ENCODE measurements around the gene SCNN1A.

DNA sequence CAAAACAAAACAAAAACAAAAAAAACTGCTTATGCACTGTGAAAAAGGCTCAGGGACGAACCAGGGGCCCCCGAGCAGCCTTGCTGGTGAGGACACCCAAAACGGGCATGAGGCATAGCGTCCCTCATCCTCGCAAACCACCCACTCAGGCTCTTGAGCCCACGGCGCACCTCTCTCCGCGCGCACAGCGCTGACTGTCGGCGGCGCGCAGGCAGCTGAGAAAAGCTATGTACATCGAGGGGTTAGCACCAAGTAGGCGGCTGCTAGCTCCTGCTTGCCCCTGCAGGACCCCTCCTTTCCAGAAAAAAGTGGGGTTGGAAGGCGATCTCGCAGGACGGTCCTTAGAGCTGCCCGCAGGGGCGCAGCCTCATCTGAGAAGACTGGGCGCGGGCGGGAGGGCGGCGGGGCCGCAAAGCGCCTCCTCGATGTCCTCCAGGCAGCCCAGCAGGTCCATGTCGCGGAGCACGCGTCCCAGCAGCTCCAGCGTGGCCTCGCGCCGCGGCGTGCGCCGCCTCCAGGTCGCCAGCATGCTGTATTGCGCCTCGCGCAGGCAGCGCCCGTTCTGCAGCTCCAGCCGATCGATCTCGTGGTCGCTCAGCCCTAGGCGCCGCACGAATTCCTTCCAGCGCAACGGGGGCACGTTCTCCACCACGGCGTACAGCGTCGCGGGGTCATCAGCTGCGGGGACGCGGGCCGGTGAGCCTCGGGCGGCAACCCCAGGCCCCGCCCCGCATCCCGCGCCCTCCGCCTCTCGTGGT is 46.2 kb downstream of the SCNN1A start:
- no peak for TF ChIP-seq POLR2A (IDR thresholded peaks at IDR 0.05)
- TF ChIP-seq, protein P1, sequence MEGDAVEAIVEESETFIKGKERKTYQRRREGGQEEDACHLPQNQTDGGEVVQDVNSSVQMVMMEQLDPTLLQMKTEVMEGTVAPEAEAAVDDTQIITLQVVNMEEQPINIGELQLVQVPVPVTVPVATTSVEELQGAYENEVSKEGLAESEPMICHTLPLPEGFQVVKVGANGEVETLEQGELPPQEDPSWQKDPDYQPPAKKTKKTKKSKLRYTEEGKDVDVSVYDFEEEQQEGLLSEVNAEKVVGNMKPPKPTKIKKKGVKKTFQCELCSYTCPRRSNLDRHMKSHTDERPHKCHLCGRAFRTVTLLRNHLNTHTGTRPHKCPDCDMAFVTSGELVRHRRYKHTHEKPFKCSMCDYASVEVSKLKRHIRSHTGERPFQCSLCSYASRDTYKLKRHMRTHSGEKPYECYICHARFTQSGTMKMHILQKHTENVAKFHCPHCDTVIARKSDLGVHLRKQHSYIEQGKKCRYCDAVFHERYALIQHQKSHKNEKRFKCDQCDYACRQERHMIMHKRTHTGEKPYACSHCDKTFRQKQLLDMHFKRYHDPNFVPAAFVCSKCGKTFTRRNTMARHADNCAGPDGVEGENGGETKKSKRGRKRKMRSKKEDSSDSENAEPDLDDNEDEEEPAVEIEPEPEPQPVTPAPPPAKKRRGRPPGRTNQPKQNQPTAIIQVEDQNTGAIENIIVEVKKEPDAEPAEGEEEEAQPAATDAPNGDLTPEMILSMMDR (IDR thresholded peaks at IDR 0.05), result no peak
